HG03457 (cell line): ENCODE measurements around the gene STPG3.

Source experiments
- ATAC-seq: cut with Tn5 transposase; IDR thresholded peaks from one replicate; pipeline ENCODE4 v1.9.1; 2021; ENCODE audit warnings: moderate number of reproducible peaks; ENCODE audit not compliant: unreplicated experiment

Gene STPG3

GRCh38 chr9:137251194-137251461, at the start of gene STPG3:
Gene STPG3 (plus strand): TSS chr9:137251286. CDS start chr9:137251287, 1 bp downstream.
- ATAC-seq: no peak

GRCh38 chr9:137202966-137203365, 48.1 kb upstream of the STPG3 start:
- no peak for ATAC-seq

GRCh38 chr9:137204731-137205125, 46.4 kb upstream of the STPG3 start:
- no peak for ATAC-seq

- no peak for ATAC-seq
These were observed 45.7 kb upstream of the STPG3 start, which contains the start of the genes NDOR1 and TMEM203 for GRCh38 chr9:137205126-137206069. Gene NDOR1 (plus strand): TSS chr9:137205700. CDS start chr9:137205778, 78 bp downstream. Gene TMEM203 (minus strand): TSS chr9:137205648. CDS start chr9:137205414, 234 bp downstream.

DNA sequence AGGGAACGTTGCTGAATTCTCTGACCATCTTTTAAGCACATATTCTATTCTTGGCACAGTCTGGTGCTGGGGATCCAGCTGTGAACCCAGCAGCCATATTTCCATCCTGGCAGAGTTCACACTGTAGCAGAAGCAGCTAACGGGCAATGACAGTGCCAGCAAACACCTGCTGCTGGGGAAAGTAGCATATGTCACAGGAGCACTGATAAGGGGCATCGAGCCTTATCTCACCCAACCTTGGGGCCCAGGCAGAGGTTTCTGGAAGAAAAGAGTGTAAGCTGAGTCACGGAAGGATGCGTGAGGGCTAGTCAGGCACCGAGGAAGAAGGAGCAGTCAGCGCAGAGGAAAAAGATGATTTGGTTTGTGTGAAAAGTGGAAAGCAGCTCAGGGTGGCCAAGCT, 44.5 kb upstream of the STPG3 start:
- ATAC-seq: no peak

GRCh38 chr9:137211532-137211931, 39.6 kb upstream of the STPG3 start:
- no peak for ATAC-seq

DNA sequence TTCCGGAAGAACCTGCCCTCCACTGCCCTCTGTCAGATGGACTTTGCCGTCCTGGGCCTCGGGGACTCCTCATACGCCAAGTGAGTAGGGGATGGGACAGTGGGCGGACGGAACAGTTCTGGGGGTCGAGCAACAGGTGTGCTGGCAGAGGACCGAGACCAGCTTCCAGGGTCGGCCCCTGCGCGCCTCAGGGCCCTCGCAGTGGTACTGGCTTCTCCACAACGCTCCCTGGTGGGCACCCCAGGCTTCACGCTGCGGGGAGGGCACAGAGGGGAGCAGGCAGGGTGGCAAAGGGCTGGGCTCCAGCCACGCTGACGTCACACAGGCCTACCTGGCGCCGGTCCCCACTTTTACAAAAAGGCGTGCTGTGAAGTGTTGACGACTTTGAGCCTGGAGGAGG, 38.6 kb upstream of the STPG3 start:
- no peak for ATAC-seq

GRCh38 chr9:137213160-137214060, 37.7 kb upstream of the STPG3 start:
- no peak for ATAC-seq

GRCh38 chr9:137214620-137215019, 36.5 kb upstream of the STPG3 start:
- no peak for ATAC-seq

- ATAC-seq: no peak
These were observed 35.7 kb upstream of the STPG3 start for GRCh38 chr9:137215196-137215986.

GRCh38 chr9:137216188-137216965, 34.7 kb upstream of the STPG3 start:
- ATAC-seq: no peak

DNA sequence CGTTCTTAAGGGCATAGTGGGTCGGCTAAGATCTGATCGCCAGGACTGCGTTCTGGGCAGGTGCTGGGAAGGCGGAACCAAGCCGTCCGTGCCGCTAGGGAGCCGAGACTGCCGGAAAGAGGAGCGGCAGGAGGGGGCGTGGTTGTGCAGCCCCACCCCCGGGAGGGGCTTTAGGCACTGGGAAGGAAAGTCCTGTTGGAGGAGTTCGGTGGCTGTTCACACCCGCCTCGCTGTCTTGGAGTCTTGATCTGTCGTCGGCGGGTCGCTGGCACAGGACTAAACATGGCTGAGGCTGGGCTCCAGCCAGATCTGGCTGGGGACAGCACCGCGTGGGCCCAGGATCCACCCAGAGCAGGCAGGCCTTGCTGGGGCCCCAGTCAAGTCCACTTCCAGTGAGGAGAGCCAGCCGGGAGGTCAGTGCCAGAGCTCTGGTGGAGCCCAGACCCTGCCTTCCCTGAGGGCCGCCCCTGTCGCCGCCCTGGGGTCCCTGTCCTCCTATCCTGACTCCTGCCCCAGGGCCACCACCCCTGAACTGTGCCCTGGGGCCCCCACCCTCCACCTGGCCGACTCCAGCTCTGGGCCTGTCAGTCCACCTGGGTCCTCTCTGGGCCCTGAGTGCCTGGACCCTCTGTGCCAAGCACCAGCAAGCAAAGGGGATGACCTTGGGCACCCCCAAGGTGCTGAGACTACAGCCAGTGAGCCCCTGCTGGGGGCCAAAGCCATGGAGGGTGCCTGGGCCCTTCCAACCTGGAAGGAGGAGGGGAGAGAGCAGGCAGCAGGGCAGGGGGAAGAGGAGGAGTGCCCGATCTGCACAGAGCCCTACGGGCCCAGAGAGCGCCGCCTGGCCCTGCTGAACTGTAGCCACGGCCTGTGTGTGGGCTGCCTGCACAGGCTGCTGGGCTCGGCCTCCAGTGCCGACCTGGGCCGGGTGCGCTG, 33.5 kb upstream of the STPG3 start:
- ATAC-seq: no peak

DNA sequence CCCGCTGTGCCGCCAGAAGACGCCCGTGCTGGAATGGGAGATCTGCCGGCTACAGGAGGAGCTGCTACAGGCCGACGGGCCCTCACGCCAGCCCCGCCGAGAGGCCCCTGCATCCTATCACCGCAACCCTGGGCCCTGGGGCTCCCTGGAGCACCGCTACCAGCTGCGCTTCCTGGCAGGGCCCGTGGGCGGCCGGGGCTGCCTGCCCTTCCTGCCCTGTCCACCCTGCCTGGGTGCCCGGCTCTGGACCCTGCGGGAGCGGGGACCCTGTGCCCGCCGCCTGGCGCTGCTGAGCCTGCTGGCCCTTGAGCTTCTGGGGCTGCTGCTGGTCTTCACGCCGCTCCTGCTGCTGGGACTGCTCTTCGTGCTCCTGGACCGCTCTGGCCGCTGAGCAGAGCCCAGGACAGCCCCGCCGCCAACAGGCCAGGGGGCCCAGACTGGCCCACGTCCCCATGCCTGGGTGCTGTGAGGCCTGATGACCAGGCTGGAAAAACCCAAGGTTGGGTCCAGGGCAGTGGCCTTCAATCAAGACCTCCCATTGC, 32.8 kb upstream of the STPG3 start:
- no peak for ATAC-seq

- no peak for ATAC-seq
These were observed 32.3 kb upstream of the STPG3 start for GRCh38 chr9:137218754-137219271.

DNA sequence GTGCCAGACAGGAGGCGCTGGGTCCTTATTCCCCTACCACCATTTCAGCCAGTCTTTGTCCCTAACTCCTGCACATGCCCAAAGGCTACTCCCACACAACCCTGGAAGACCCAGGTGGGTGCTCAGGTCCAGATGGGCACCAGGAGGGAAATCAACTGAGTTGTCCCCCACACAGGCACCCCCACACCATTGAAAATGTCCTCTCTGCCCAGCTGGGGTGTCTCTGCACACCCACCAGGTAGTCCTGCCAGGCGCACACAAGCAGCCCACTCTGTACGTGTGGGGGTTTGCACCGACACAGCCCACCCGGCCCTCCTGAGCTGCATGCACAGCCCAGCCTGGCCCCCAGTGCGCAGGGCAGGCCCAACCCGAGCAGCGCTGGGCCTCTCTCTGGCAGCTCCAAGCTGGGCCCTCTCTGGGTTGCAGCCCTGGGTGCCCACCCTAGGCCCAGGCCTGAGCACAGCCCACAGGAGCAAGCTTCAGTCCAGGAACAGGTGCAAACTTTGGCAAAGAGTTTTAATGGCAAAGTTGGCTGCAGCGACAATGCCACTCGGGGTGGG, 31.2 kb upstream of the STPG3 start:
- ATAC-seq: no peak

GRCh38 chr9:137220317-137221094, 30.6 kb upstream of the STPG3 start:
- ATAC-seq: no peak

DNA sequence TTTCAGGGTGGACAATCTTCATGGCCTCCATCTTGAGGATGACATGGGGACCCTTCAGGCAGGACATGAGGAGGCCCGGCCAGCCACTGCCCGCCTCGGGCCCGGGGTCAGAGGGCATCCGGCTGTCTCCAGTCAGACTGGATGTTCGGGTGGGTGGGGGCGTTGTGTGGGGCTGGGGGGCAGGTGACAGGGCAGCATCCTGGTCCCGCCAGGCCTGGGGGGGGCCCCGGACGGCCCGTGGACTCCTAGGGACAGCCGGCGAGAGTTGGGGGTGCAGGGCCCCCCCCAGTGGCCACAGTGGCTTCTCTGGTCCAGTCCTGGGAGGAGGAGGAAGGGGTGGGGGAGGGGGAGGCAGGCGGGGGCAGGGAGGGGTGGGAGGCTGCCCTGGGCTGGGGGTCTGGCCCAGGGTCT, 30.0 kb upstream of the STPG3 start:
- no peak for ATAC-seq
